IMR-90 (cell line): ENCODE measurements around the gene COPS2. TPM values are rescaled to one million over a fixed set of nuclear protein-coding genes. Genes with fewer than 3 reads are reported as not detected.

Experiments used
- ATAC-seq: fragments of 200-7000 bp; cut with Tn5 transposase; 2 replicates; pipeline ENCODE4 v1.9.1; 2020; ENCODE audit warnings: low read depth, mild to moderate bottlenecking, moderate library complexity
- BruUV-seq: library from RNA; stranded (reverse); fragments of 400-500 nt; replicated peaks from 2 replicates; lab custom pipeline; 2021; lab: Mats Ljungman, UMichigan
- CTCF ChIA-PET: fragments of 300-600 bp; formaldehyde crosslinking; extraction: SDS; loops from one replicate; lab custom pipeline; 2021; ENCODE audit warnings: antibody characterized with exemption; lab: Yijun Ruan, JAX
- POLR2A ChIA-PET: fragments of 300-600 bp; sonication (Branson Sonifier 250); formaldehyde crosslinking; loops from one replicate; lab custom pipeline; 2022; ENCODE audit warnings: antibody characterized with exemption; ENCODE audit not compliant: unreplicated experiment; lab: Charles Lee
- DNase-seq: peaks from one replicate; pipeline ENCODE4 v3.0.0; 2013
- H2AFZ ChIP-seq: replicated peaks from 2 replicates; pipeline ENCODE3; 2013; ENCODE audit warnings: low read length, mild to moderate bottlenecking; ENCODE audit not compliant: poor library complexity
- H2AK5ac ChIP-seq: 2 replicates; pipeline ENCODE4 v1.6.1; 2013; ENCODE audit warnings: low read depth, low read length, inconsistent platforms
- H2AK9ac ChIP-seq: replicated peaks from 2 replicates; pipeline ENCODE3; 2013; ENCODE audit warnings: mild to moderate bottlenecking, low read depth, low read length, moderate library complexity; ENCODE audit not compliant: poor library complexity
- H2BK120ac ChIP-seq: 2 replicates; pipeline ENCODE4 v1.6.1; 2013; ENCODE audit warnings: low read depth, low read length, inconsistent platforms
- H2BK15ac ChIP-seq: 3 replicates; pipeline ENCODE4 v1.6.1; 2013; ENCODE audit warnings: low read depth, low read length, inconsistent platforms
- H2BK20ac ChIP-seq: 2 replicates; pipeline ENCODE4 v1.6.1; 2013; ENCODE audit warnings: low read depth, mild to moderate bottlenecking, inconsistent platforms, low read length, moderate library complexity
- H2BK5ac ChIP-seq: 2 replicates; pipeline ENCODE4 v1.6.1; 2013; ENCODE audit warnings: mild to moderate bottlenecking, low read depth, low read length, inconsistent platforms; ENCODE audit not compliant: poor library complexity, severe bottlenecking
- H3K14ac ChIP-seq: replicated peaks from 2 replicates; pipeline ENCODE4 v1.6.1; 2013; ENCODE audit warnings: low read depth, low read length, inconsistent platforms
- H3K18ac ChIP-seq: 2 replicates; pipeline ENCODE4 v1.6.1; 2013; ENCODE audit warnings: low read depth, low read length, control low read depth
- H3K23ac ChIP-seq: 2 replicates; pipeline ENCODE4 v1.6.1; 2013; ENCODE audit warnings: low read depth, low read length, inconsistent platforms
- H3K27ac ChIP-seq: 2 replicates; pipeline ENCODE4 v1.5.1; 2013; ENCODE audit warnings: mild to moderate bottlenecking, control low read depth, low read length; ENCODE audit not compliant: insufficient read depth
- H3K27me3 ChIP-seq: 2 replicates; pipeline ENCODE4 v1.6.1; 2013; ENCODE audit warnings: low read length; ENCODE audit not compliant: control insufficient read depth, insufficient read depth
- H3K36me3 ChIP-seq: 2 replicates; pipeline ENCODE4 v1.6.1; 2013; ENCODE audit warnings: low read length, mixed read lengths; ENCODE audit not compliant: control insufficient read depth, insufficient read depth
- H3K4ac ChIP-seq: 2 replicates; pipeline ENCODE4 v1.6.1; 2013; ENCODE audit warnings: low read depth, low read length, inconsistent platforms
- H3K4me1 ChIP-seq: 2 replicates; pipeline ENCODE4 v1.6.1; 2013; ENCODE audit warnings: low read length, mixed read lengths; ENCODE audit not compliant: control insufficient read depth, insufficient read depth
- H3K4me2 ChIP-seq: 2 replicates; pipeline ENCODE4 v1.6.1; 2013; ENCODE audit warnings: low read depth, mild to moderate bottlenecking, control low read depth, low read length, moderate library complexity
- H3K4me3 ChIP-seq: 2 replicates; pipeline ENCODE4 v1.5.1; 2013; ENCODE audit warnings: low read depth, mild to moderate bottlenecking, control low read depth, low read length, moderate library complexity; ENCODE audit not compliant: insufficient read depth
- H3K56ac ChIP-seq: 2 replicates; pipeline ENCODE4 v1.6.1; 2013; ENCODE audit warnings: low read length, inconsistent platforms; ENCODE audit not compliant: insufficient read depth; ENCODE audit errors: extremely low read depth
- H3K79me1 ChIP-seq, 2 experiments: 2 replicates each; pipeline ENCODE4 v1.6.1; 2013; ENCODE audit warnings: low read length in 2 of 2, inconsistent platforms in 1 of 2, low read depth in 1 of 2
- H3K9ac ChIP-seq: 2 replicates; pipeline ENCODE4 v1.6.1; 2013; ENCODE audit warnings: low read depth, low read length, control low read depth
- H3K9me1 ChIP-seq: 2 replicates; pipeline ENCODE4 v1.6.1; 2013; ENCODE audit warnings: low read length, inconsistent platforms; ENCODE audit not compliant: insufficient read depth
- H3K9me3 ChIP-seq: 2 replicates; pipeline ENCODE4 v1.6.1; 2013; ENCODE audit warnings: low read length; ENCODE audit not compliant: control insufficient read depth, insufficient read depth
- H4K20me1 ChIP-seq: 2 replicates; pipeline ENCODE4 v1.6.1; 2013; ENCODE audit warnings: low read length, inconsistent platforms; ENCODE audit not compliant: insufficient read depth
- H4K5ac ChIP-seq: 2 replicates; pipeline ENCODE4 v1.6.1; 2013; ENCODE audit warnings: mild to moderate bottlenecking, low read depth, low read length, control low read depth
- H4K8ac ChIP-seq, 2 experiments: 2 replicates each; pipeline ENCODE4 v1.6.1; 2013; ENCODE audit warnings: low read depth in 2 of 2, low read length in 2 of 2, control low read depth in 1 of 2, inconsistent platforms in 1 of 2
- H4K91ac ChIP-seq: 2 replicates; pipeline ENCODE4 v1.6.1; 2013; ENCODE audit warnings: low read depth, low read length, inconsistent platforms; ENCODE audit not compliant: insufficient read depth
- CEBPB ChIP-seq: IDR thresholded peaks from 2 replicates; pipeline ENCODE4 v1.6.1; 2012; ENCODE audit warnings: low read depth, low read length, improper control_type of control experiment
- RCOR1 ChIP-seq: IDR thresholded peaks from 2 replicates; pipeline ENCODE4 v1.6.1; 2012; ENCODE audit warnings: mild to moderate bottlenecking, low read length, improper control_type of control experiment; ENCODE audit not compliant: insufficient replicate concordance
- WGBS, 2 experiments: methylation state at CpG; one replicate each; pipeline versions ENCODE4 v1.1.5 to v1.1.7; 2013; ENCODE audit warnings: missing lambda C conversion rate in 2 of 2; ENCODE audit not compliant: insufficient read length in 1 of 2; ENCODE audit errors: extremely low coverage in 2 of 2; 5-methylcytosine and 5-hydroxymethylcytosine counted together
- dilution Hi-C: fragments of 300-500 bp; cut with HindIII; formaldehyde crosslinking; loops from one replicate; pipeline ENCODE4 v1.14.3; 2018; ENCODE audit warnings: low sequenced_read_pairs; ENCODE audit not compliant: unreplicated experiment
- in situ Hi-C: fragments of 300-500 bp; cut with MboI; formaldehyde crosslinking; loops from 3 replicates; pipeline ENCODE4 v1.14.3; 2019; ENCODE audit warnings: low sequenced_read_pairs, inconsistent platforms, mixed read lengths
- intact Hi-C: fragments of 100-400 bp; cut with micrococcal nuclease; formaldehyde crosslinking; loops from 2 replicates; pipeline ENCODE4 v1.10.0; 2022
- polyA plus RNA-seq, 3 experiments: library from polyadenylated mRNA; depleted of rRNA; stranded (reverse); fragments of >200 nt; gene quantifications; 2 replicates each; pipeline ENCODE4 v1.2.3, GENCODE V29; 2012; ENCODE audit warnings: low replicate concordance in 1 of 3
- total RNA-seq: library from RNA; depleted of rRNA; stranded (reverse); fragments of >200 nt; gene quantifications from 2 replicates; pipeline ENCODE4 v1.2.3, GENCODE V29; 2012
- TF ChIP-seq, protein P1 (sequence below): conservative IDR thresholded peaks from 2 replicates; pipeline ENCODE4 v1.5.1; 2012; ENCODE audit warnings: mild to moderate bottlenecking, low read depth, low read length, improper control_type of control experiment

The COPS2 gene
- total and polyA plus RNA-seq, 2 of the 4 experiments (the other 2 are of a cell fraction) = 54.6 to 75.6 TPM

DNA sequence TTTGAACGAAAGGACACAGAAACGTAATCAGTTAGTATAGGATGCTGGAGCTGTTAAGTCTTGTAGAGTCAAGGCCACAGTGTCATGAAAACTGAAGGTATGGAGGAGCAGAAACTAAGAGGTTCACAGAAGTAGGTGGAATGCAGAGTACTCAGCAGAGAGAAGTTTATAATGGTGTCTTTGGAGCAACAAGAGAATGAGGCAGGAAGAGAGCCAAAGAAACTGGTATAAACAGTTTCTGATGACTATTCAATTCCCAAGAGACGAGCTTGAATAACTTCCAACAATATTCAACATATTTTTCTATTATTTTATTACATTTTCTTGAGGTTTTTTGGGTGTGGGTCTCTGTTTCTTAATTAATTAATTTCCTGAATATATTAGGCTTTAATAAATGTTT, 44.3 kb upstream of the COPS2 start:
- dilution Hi-C loops (no loop called here), intact Hi-C loops (loop anchor here (5.0 kb wide), 1 partner anchor 37 kb away; no protein-coding TSS in a partner anchor), in situ Hi-C loops (no loop called here)
- Histone ChIP-seq H3K79me1 (peaks cover 19 to 29% of the 10 kb centered on the region in 2 experiments), H2BK20ac (no peak overlapping the region), H2BK120ac (no peak overlapping the region), H4K5ac (no peak overlapping the region), H3K56ac (no peak overlapping the region), H3K23ac (no peak overlapping the region), H4K20me1 (no peaks in the 10 kb centered on the region; the same call in 1 of the 2 replicates), H2AK9ac (no peak overlapping the region), H4K91ac (no peak overlapping the region), H3K9ac (no peak overlapping the region), H2AK5ac (no peak overlapping the region), H2BK5ac (peak overlapping the region; percentile 63), H2BK15ac (no peak overlapping the region), H3K4me3 (no peak overlapping the region), H3K27me3 (no peaks in the 10 kb centered on the region), H3K4me1 (peaks cover 2% of the 10 kb centered on the region; the same call in 1 of the 2 replicates), H3K36me3 (peaks cover 5% of the 10 kb centered on the region; the same call in 1 of the 2 replicates), H3K9me1 (peaks cover 5% of the 10 kb centered on the region; the same call in 1 of the 2 replicates), H3K4ac (no peak overlapping the region), H3K9me3 (no peaks in the 10 kb centered on the region), H3K4me2 (peak overlapping the region; percentile 44; the same call in 1 of the 2 replicates), H2AFZ (no peak overlapping the region), H4K8ac (peak overlapping the region in 1 of 2 experiments; percentile 55; a peak in 1 of 4 replicates), H3K14ac (0 out of 2 replicates have a peak overlapping the region, but pooled peaks have one; percentile 64), H3K18ac (no peak overlapping the region), H3K27ac (no peak overlapping the region)
- ATAC-seq (peak; percentile 75), DNase-seq (peak; percentile 63)
- WGBS, 2 experiments = 83% methylated on average over 1 of the region's 3 CpGs; no CpG with 5 or more reads in 1 of the 2 experiments
- CTCF ChIA-PET = interaction anchor here (1.2 kb wide), 1 partner anchor 12 kb away, joined by 4 read pairs; no protein-coding TSS in a partner anchor
- TF ChIP-seq CEBPB = no peak
- TF ChIP-seq, protein P1, sequence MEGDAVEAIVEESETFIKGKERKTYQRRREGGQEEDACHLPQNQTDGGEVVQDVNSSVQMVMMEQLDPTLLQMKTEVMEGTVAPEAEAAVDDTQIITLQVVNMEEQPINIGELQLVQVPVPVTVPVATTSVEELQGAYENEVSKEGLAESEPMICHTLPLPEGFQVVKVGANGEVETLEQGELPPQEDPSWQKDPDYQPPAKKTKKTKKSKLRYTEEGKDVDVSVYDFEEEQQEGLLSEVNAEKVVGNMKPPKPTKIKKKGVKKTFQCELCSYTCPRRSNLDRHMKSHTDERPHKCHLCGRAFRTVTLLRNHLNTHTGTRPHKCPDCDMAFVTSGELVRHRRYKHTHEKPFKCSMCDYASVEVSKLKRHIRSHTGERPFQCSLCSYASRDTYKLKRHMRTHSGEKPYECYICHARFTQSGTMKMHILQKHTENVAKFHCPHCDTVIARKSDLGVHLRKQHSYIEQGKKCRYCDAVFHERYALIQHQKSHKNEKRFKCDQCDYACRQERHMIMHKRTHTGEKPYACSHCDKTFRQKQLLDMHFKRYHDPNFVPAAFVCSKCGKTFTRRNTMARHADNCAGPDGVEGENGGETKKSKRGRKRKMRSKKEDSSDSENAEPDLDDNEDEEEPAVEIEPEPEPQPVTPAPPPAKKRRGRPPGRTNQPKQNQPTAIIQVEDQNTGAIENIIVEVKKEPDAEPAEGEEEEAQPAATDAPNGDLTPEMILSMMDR = no peak
- no peak for TF ChIP-seq RCOR1
- BruUV-seq = no TSS peak
- POLR2A ChIA-PET = interaction anchor here (0.6 kb wide), 1 partner anchor 20 kb away, joined by 14 read pairs; no protein-coding TSS in a partner anchor
